HepG2 (cell line): Measurements from ENCODE around the gene PAX7. TPM values are rescaled to one million over a fixed set of nuclear protein-coding genes. Genes with fewer than 3 reads are reported as not detected.

ENCODE experiments used
- AFF4 ChIP-seq: sonication (generic); formaldehyde crosslinking; IDR thresholded peaks from 2 replicates; pipeline ENCODE4 v1.4.0; 2020; ENCODE audit warnings: missing genetic modification reagents
- AGO1 ChIP-seq: fragments of 200-400 bp; formaldehyde crosslinking; IDR thresholded peaks from 2 replicates; pipeline ENCODE4 v1.6.1; 2017; ENCODE audit warnings: mild to moderate bottlenecking, low read depth, low read length, moderate library complexity; ENCODE audit not compliant: poor library complexity, severe bottlenecking
- ARNT ChIP-seq: fragments of 450-650 bp; IDR thresholded peaks from 2 replicates; pipeline ENCODE4 v1.6.1; 2017
- BCL6 ChIP-seq: IDR thresholded peaks from 2 replicates; pipeline ENCODE4 v1.6.1; 2016; ENCODE audit warnings: missing genetic modification reagents, missing compliant biosample characterization
- CEBPZ ChIP-seq: IDR thresholded peaks from 2 replicates; pipeline ENCODE4 v1.6.1; 2012; ENCODE audit warnings: low read length, improper control_type of control experiment
- FOXC1 ChIP-seq: sonication (generic); formaldehyde crosslinking; IDR thresholded peaks from 2 replicates; pipeline ENCODE4 v1.8.0; 2022; ENCODE audit warnings: mild to moderate bottlenecking, missing genetic modification reagents, borderline replicate concordance
- HNF4A ChIP-seq: sonication (generic); formaldehyde crosslinking; IDR thresholded peaks from 2 replicates; pipeline ENCODE4 v1.4.0; 2020; ENCODE audit warnings: missing genetic modification reagents
- JUND ChIP-seq: sonication (generic); formaldehyde crosslinking; IDR thresholded peaks from 2 replicates; pipeline ENCODE4 v1.8.0; 2022; ENCODE audit warnings: mild to moderate bottlenecking, missing genetic modification reagents
- NFATC3 ChIP-seq: sonication (generic); formaldehyde crosslinking; IDR thresholded peaks from 2 replicates; pipeline ENCODE4 v1.5.1; 2020; ENCODE audit warnings: mild to moderate bottlenecking, missing genetic modification reagents
- PHF20 ChIP-seq: sonication (generic); formaldehyde crosslinking; IDR thresholded peaks from 2 replicates; pipeline ENCODE4 v1.5.0; 2020; ENCODE audit warnings: mild to moderate bottlenecking, missing genetic modification reagents
- RBM39 ChIP-seq: fragments of 200-400 bp; formaldehyde crosslinking; IDR thresholded peaks from one replicate; pipeline ENCODE4 v1.6.1; 2018; ENCODE audit warnings: antibody characterized with exemption, mild to moderate bottlenecking, low read depth, low read length; ENCODE audit not compliant: poor library complexity, severe bottlenecking
- RCOR2 ChIP-seq: IDR thresholded peaks from 2 replicates; pipeline ENCODE4 v1.6.1; 2016; ENCODE audit warnings: missing biosample characterization, missing genetic modification reagents
- REPIN1 ChIP-seq: sonication (generic); formaldehyde crosslinking; IDR thresholded peaks from 2 replicates; pipeline ENCODE4 v1.8.0; 2022; ENCODE audit warnings: missing genetic modification reagents, low read depth, mild to moderate bottlenecking, borderline replicate concordance
- SRSF4 ChIP-seq: fragments of 200-400 bp; formaldehyde crosslinking; IDR thresholded peaks from one replicate; pipeline ENCODE4 v1.6.1; 2018; ENCODE audit warnings: mild to moderate bottlenecking, low read depth, low read length, moderate library complexity; ENCODE audit not compliant: poor library complexity, severe bottlenecking
- U2AF1 ChIP-seq: fragments of 200-400 bp; formaldehyde crosslinking; optimal IDR thresholded peaks from 2 replicates; pipeline ENCODE3; 2017; ENCODE audit warnings: mild to moderate bottlenecking, low read depth, low read length
- ZFP37 ChIP-seq: sonication (generic); formaldehyde crosslinking; IDR thresholded peaks from 2 replicates; pipeline ENCODE4 v1.4.0; 2020; ENCODE audit warnings: missing genetic modification reagents, borderline replicate concordance
- ZNF256 ChIP-seq: sonication (generic); formaldehyde crosslinking; conservative IDR thresholded peaks from 2 replicates; pipeline ENCODE4 v1.4.0; 2020; ENCODE audit warnings: missing genetic modification reagents
- ZNF354B ChIP-seq: sonication (generic); formaldehyde crosslinking; IDR thresholded peaks from 2 replicates; pipeline ENCODE4 v1.8.0; 2022; ENCODE audit warnings: mild to moderate bottlenecking, missing genetic modification reagents
- ZNF503 ChIP-seq: sonication (generic); formaldehyde crosslinking; IDR thresholded peaks from 2 replicates; pipeline ENCODE4 v1.4.0; 2020; ENCODE audit warnings: missing genetic modification reagents
- ZNF775 ChIP-seq: sonication (generic); formaldehyde crosslinking; IDR thresholded peaks from 2 replicates; pipeline ENCODE4 v1.4.0; 2020; ENCODE audit warnings: missing genetic modification reagents, mild to moderate bottlenecking, moderate library complexity, borderline replicate concordance
- ZSCAN30 ChIP-seq: sonication (generic); formaldehyde crosslinking; IDR thresholded peaks from 2 replicates; pipeline ENCODE4 v1.5.0; 2020; ENCODE audit warnings: mild to moderate bottlenecking, missing genetic modification reagents
- polyA plus RNA-seq, 8 experiments: library from polyadenylated mRNA; depleted of rRNA in 3 of 8; stranded (reverse) in 7 of 8; unstranded in 1 of 8; fragments of >200 nt; fragmentation: Illumina TruSeq in 4 of 8; extraction: Trizol in 4 of 8; gene quantifications; 2 replicates each; pipeline versions ENCODE4 v1.2.1 to v1.2.3, GENCODE V29; 2011 to 2016; ENCODE audit warnings: low read depth in 4 of 8, missing spikeins in 1 of 8, mixed read lengths in 1 of 8; ENCODE audit not compliant: insufficient read depth in 1 of 8
- total RNA-seq, 5 experiments: library from RNA; depleted of rRNA; stranded (reverse); fragments of >200 nt; fragmentation: Illumina TruSeq; extraction: Trizol; gene quantifications; 2 replicates each; pipeline ENCODE4 v1.2.3, GENCODE V29; 2016; ENCODE audit warnings: low read depth in 1 of 5

PAX7 gene
- total and polyA plus RNA-seq, 2 of the 13 experiments (the other 11 are each of a cell fraction or from before 2014, with no cell fraction given) = not detected

- TF ChIP-seq ZSCAN30 (no peak), RCOR2 (no peak), AFF4 (CRISPR knock-in tag) (no peak), CEBPZ (no peak), AGO1 (no peak), REPIN1 (CRISPR knock-in tag) (no peak), ZNF354B (no peak), U2AF1 (no peak), JUND (CRISPR knock-in tag) (no peak), SRSF4 (no peak), HNF4A (CRISPR knock-in tag) (peak; percentile 51; the same call in 1 of the 2 replicates), NFATC3 (CRISPR knock-in tag) (no peak), ARNT (no peak), ZNF775 (no peak), BCL6 (peak; percentile 95), RBM39 (no peak), ZFP37 (CRISPR knock-in tag) (no peak), FOXC1 (CRISPR knock-in tag) (peak; percentile 66; the same call in 1 of the 2 replicates), ZNF256 (CRISPR knock-in tag) (no peak), PHF20 (0 out of 2 replicates have a peak, but pooled peaks have one; percentile 30), ZNF503 (CRISPR knock-in tag) (peak; percentile 82)
These were observed 12.7 kb downstream of the PAX7 start (continued) for GRCh38 chr1:18643154-18644012.
